CD4-positive, alpha-beta T cell (primary cell): ENCODE results near the gene C1QA. TPM values are rescaled to one million over a fixed set of nuclear protein-coding genes. Genes with fewer than 3 reads are reported as not detected.

Experiments used
- ATAC-seq: fragments of 200-7000 bp; cut with Tn5 transposase; one replicate; pipeline ENCODE4 v1.10.0; 2022; ENCODE audit warnings: mild to moderate bottlenecking; ENCODE audit not compliant: poor library complexity
- CTCF ChIA-PET: fragments of 350-600 bp; sonication (Branson Sonifier 250); formaldehyde crosslinking; loops from one replicate; lab custom pipeline; 2021; ENCODE audit warnings: antibody characterized with exemption, inconsistent platforms; lab: Charles Lee
- POLR2A ChIA-PET: fragments of 350-600 bp; sonication (Branson Sonifier 250); formaldehyde crosslinking; loops from one replicate; lab custom pipeline; 2021; ENCODE audit warnings: antibody characterized with exemption, inconsistent platforms; lab: Charles Lee
- DNase-seq, 14 experiments: peaks; one replicate each; pipeline ENCODE4 v3.0.0-alpha.2; 2013 to 2020; ENCODE audit warnings: mixed read lengths in 2 of 14
- H3K27ac ChIP-seq, 2 donors: one replicate each; pipeline versions ENCODE4 v1.5.1 to v1.7.0; 2013; ENCODE audit warnings: low read length in 2 of 2, low read depth in 1 of 2, mild to moderate bottlenecking in 1 of 2
- H3K27me3 ChIP-seq, 2 experiments: 1 replicate in 1 of 2; 2 replicates in 1 of 2; pipeline versions ENCODE4 v1.6.1 to v1.7.0; 2013; ENCODE audit warnings: low read length in 2 of 2, control low read depth in 1 of 2, mild to moderate bottlenecking in 1 of 2, moderate library complexity in 1 of 2; ENCODE audit not compliant: insufficient read depth in 2 of 2, control insufficient read depth in 1 of 2
- H3K36me3 ChIP-seq: one replicate; pipeline ENCODE4 v1.6.1; 2013; ENCODE audit warnings: low read length, control low read depth; ENCODE audit not compliant: insufficient read depth
- H3K4me1 ChIP-seq: one replicate; pipeline ENCODE4 v1.6.1; 2013; ENCODE audit warnings: low read length, control low read depth; ENCODE audit not compliant: insufficient read depth
- H3K4me3 ChIP-seq: one replicate; pipeline ENCODE4 v1.5.1; 2013; ENCODE audit warnings: mild to moderate bottlenecking, low read length, moderate library complexity
- H3K9me3 ChIP-seq, 2 experiments: 1 replicate in 1 of 2; 2 replicates in 1 of 2; pipeline versions ENCODE4 v1.6.1 to v1.7.0; 2013; ENCODE audit warnings: low read length in 2 of 2, mild to moderate bottlenecking in 2 of 2, control low read depth in 1 of 2, moderate library complexity in 1 of 2; ENCODE audit not compliant: control insufficient read depth in 1 of 2, insufficient read depth in 1 of 2
- H3K27ac Mint-ChIP-seq: one replicate; pipeline ENCODE4 v1.8.0; 2020; ENCODE audit warnings: mixed read lengths
- H3K27me3 Mint-ChIP-seq: one replicate; pipeline ENCODE4 v1.8.0; 2021; ENCODE audit warnings: mixed read lengths
- H3K36me3 Mint-ChIP-seq: one replicate; pipeline ENCODE4 v1.8.0; 2021; ENCODE audit warnings: low read depth, mixed read lengths
- H3K4me1 Mint-ChIP-seq: one replicate; pipeline ENCODE4 v1.8.0; 2021; ENCODE audit warnings: low read depth, mixed read lengths
- H3K4me3 Mint-ChIP-seq: one replicate; pipeline ENCODE4 v1.8.0; 2020; ENCODE audit warnings: mild to moderate bottlenecking, mixed read lengths
- H3K9me3 Mint-ChIP-seq: one replicate; pipeline ENCODE4 v1.8.0; 2020; ENCODE audit warnings: mixed read lengths
- CTCF ChIP-seq: fragments of 200-600 bp; IDR thresholded peaks from one replicate; pipeline ENCODE4 v1.8.0; 2022; ENCODE audit warnings: antibody characterized with exemption, mild to moderate bottlenecking
- intact Hi-C, 2 experiments: fragments of 100-400 bp; cut with DNase I in 1 of 2; cut with micrococcal nuclease in 1 of 2; formaldehyde crosslinking; loops; one replicate each; pipeline versions ENCODE4 v1.15.1 to v1.9.0; 2023 to 2025; cut with DNase I, micrococcal nuclease
- total RNA-seq, 174 experiments: library from RNA in 2 of 174; stranded (reverse) in 2 of 174; gene quantifications; one replicate each; pipeline ENCODE4 v1.2.3 and lab custom pipeline; 2021 to 2026

Gene C1QA
- total RNA-seq, 2 experiments from 2014 or later, result not detected

DNA sequence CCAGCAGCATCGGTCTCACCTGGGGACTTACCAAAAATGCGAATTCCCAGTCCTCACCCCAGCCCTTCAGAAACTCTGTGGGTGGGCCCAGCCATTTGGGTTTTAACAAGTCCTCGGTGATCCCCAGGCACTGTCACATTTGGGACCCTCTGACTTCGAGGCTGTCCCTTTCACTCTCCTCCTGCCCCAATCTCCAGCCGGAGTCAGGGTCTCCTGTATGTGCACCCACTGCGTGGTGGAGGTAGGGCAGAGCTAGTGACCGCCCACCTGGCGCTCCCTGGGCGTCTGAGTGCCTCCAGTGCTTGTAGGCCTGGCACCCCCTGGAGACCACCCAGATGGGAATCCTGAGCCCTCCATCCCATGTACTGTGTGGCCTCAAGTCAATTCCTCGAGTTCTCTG is 42.0 kb upstream of the C1QA start:
- intact Hi-C loops, result no loop called here
- no peaks in the 10 kb centered on the region for H3K9me3 Mint-ChIP-seq
- TF ChIP-seq CTCF, result no peak
- no peak overlapping the region for H3K4me3 ChIP-seq
- ATAC-seq (no peak), DNase-seq (no peak)
- H3K27me3 Mint-ChIP-seq, result peaks cover 39% of the 10 kb centered on the region
- H3K4me3 Mint-ChIP-seq, result no peak overlapping the region
- H3K36me3 Mint-ChIP-seq, result no peaks in the 10 kb centered on the region
- peaks cover 0 to 6% of the 10 kb centered on the region in 2 experiments for H3K9me3 ChIP-seq
- ChIA-PET POLR2A (no interaction called here), CTCF (no interaction called here)
- H3K27me3 ChIP-seq, result peaks cover 4 to 10% of the 10 kb centered on the region in 2 experiments
- H3K4me1 Mint-ChIP-seq, result no peaks in the 10 kb centered on the region
- H3K36me3 ChIP-seq, result no peaks in the 10 kb centered on the region
- no peaks in the 10 kb centered on the region for H3K4me1 ChIP-seq
- H3K27ac Mint-ChIP-seq, result no peak overlapping the region
- no peak overlapping the region for H3K27ac ChIP-seq

- Histone ChIP-seq H3K36me3 (no peaks in the 10 kb centered on the region), H3K9me3 (peaks cover 0 to 6% of the 10 kb centered on the region in 2 experiments), H3K4me1 (no peaks in the 10 kb centered on the region), H3K4me3 (no peak overlapping the region), H3K27ac (no peak overlapping the region), H3K27me3 (peaks cover 4 to 6% of the 10 kb centered on the region in 2 experiments)
- CTCF ChIA-PET, result no interaction called here
- intact Hi-C loops, result no loop called here
- Mint-ChIP-seq H3K27me3 (peaks cover 35% of the 10 kb centered on the region), H3K27ac (no peak overlapping the region), H3K9me3 (no peaks in the 10 kb centered on the region), H3K4me1 (no peaks in the 10 kb centered on the region), H3K4me3 (no peak overlapping the region), H3K36me3 (no peaks in the 10 kb centered on the region)
- DNase-seq (no peak), ATAC-seq (no peak)
- POLR2A ChIA-PET, result no interaction called here
- no peak for TF ChIP-seq CTCF
Observed at GRCh38 chr1:22595108-22595507, 41.3 kb upstream of the C1QA start.

DNA sequence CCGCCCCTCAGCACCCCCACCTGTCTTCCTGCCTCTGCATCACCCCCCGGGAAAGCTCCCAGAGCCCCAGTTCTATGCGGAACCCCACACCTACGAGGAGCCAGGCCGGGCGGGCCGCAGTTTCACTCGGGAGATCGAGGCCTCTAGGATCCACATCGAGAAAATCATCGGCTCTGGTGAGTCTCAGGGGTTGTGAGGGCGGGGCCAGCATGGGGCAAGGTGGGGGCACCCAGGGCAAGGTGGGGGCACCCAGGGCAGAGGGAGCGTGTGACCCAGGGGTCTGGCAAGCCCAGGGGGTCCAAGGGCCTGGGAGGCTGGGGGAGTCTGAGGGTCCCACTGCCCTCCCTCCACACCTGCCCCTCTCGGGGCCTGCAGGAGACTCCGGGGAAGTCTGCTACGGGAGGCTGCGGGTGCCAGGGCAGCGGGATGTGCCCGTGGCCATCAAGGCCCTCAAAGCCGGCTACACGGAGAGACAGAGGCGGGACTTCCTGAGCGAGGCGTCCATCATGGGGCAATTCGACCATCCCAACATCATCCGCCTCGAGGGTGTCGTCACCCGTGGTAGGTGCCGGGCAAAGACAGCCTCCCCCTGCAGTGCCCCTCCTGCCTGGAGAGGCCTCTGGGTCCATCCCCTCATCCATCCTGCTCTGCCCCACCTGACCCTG is 39.0 kb upstream of the C1QA start:
- H3K27me3 ChIP-seq, result peaks cover 4 to 8% of the 10 kb centered on the region in 2 experiments
- no peaks in the 10 kb centered on the region for H3K4me1 ChIP-seq
- H3K4me3 ChIP-seq, result no peak overlapping the region
- ChIA-PET CTCF (no interaction called here), POLR2A (no interaction called here)
- Mint-ChIP-seq H3K4me3 (no peak overlapping the region), H3K9me3 (no peaks in the 10 kb centered on the region), H3K36me3 (no peaks in the 10 kb centered on the region), H3K27me3 (peaks cover 14% of the 10 kb centered on the region), H3K27ac (no peak overlapping the region), H3K4me1 (no peaks in the 10 kb centered on the region)
- no peak for ATAC-seq
- peaks cover 0 to 6% of the 10 kb centered on the region in 2 experiments for H3K9me3 ChIP-seq
- DNase-seq, result no peak
- H3K27ac ChIP-seq, result no peak overlapping the region
- intact Hi-C loops, result no loop called here
- TF ChIP-seq CTCF, result no peak
- H3K36me3 ChIP-seq, result no peaks in the 10 kb centered on the region
